Measurements from ENCODE around the gene NPAS3. TPM values are rescaled to one million over a fixed set of nuclear protein-coding genes. Genes with fewer than 3 reads are reported as not detected.

NPAS3 gene
- polyA plus RNA-seq, 4 donors = 0.30 to 0.81 (median 0.62) TPM; not detected in 1

DNA sequence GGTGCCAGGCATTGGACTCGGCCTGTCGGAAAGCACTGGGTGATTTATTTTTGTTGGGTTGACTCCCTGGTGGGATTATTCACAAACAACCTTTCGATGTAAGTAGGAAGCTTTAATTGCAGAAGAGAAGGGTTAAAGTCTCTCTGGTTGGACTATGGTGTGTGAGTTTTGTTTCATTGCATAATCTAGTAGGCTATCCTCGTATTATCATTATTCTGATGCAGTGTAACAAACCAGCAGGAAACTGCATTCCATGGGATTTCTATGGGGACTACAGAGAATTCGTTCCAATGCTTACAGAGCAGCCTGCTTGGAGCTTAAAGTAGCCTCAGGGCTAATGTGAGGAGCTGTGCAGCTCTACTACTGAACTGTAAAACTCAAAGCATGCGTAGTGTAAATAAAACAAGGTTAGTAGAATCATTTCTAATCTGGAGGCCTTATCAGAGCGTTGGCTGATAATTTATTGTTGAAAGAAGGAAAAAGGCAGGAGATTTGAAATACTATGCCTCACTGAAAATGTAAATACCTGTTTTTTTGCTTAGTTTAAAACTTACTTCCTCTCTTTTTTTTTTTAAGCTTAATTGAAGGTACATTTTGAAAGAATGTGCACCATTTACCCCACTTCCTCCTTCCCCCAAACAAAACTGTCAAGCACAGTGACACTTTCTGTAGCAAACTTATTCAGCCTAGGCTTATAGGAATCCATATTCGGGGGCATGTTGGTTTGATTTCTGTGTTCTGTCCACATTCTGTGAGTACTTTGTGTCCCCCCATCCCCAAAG is 226.7 kb downstream of the NPAS3 start:
- Histone ChIP-seq H3K9me3 (ENCODE audit: control insufficient read depth in 2 of 2, insufficient read depth in 1 of 2, low read depth in 1 of 2, low read length in 1 of 2) (no peaks in the 10 kb centered on the region), H3K27ac (ENCODE audit: low read depth in 1 of 3, low read length in 2 of 3) (no peak overlapping the region), H3K4me1 (ENCODE audit: control insufficient read depth in 3 of 3, insufficient read depth in 2 of 3, low read depth in 1 of 3, low read length in 2 of 3) (no peaks in the 10 kb centered on the region), H3K4me3 (ENCODE audit: low read depth in 1 of 3, low read length in 3 of 3) (no peak overlapping the region), H3K27me3 (ENCODE audit: control insufficient read depth in 3 of 3, insufficient read depth in 3 of 3, low read length in 3 of 3) (no peaks in the 10 kb centered on the region), H3K36me3 (ENCODE audit: control insufficient read depth in 3 of 3, insufficient read depth in 2 of 3, low read depth in 1 of 3, low read length in 3 of 3) (no peaks in the 10 kb centered on the region)
- FAIRE-seq (no peak), DNase-seq (peak; percentile 0 to 1)
- WGBS, 3 donors = 37 to 63% (median 48%) methylated on average over 8 of the region's 8 CpGs

GRCh38 chr14:33165926-33166289 is 227.2 kb downstream of the NPAS3 start:
- no peaks in the 10 kb centered on the region for H3K9me3 ChIP-seq (ENCODE audit: control insufficient read depth in 2 of 2, insufficient read depth in 1 of 2, low read depth in 1 of 2, low read length in 1 of 2)
- no peaks in the 10 kb centered on the region for H3K36me3 ChIP-seq (ENCODE audit: control insufficient read depth in 3 of 3, insufficient read depth in 2 of 3, low read depth in 1 of 3, low read length in 3 of 3)
- H3K4me1 ChIP-seq (ENCODE audit: control insufficient read depth in 3 of 3, insufficient read depth in 2 of 3, low read depth in 1 of 3, low read length in 2 of 3) = no peaks in the 10 kb centered on the region
- 83 to 88% (median 87%) methylated on average over 5 of the region's 5 CpGs for WGBS, 3 donors
- DNase-seq (no peak), FAIRE-seq (no peak)
- no peaks in the 10 kb centered on the region for H3K27me3 ChIP-seq (ENCODE audit: control insufficient read depth in 3 of 3, insufficient read depth in 3 of 3, low read length in 3 of 3)
- H3K4me3 ChIP-seq (ENCODE audit: low read depth in 1 of 3, low read length in 3 of 3) = no peak overlapping the region
- H3K27ac ChIP-seq (ENCODE audit: low read depth in 1 of 3, low read length in 2 of 3) = no peak overlapping the region

GRCh38 chr14:33175951-33176350 is 237.3 kb downstream of the NPAS3 start:
- DNase-seq = no peak
- Histone ChIP-seq H3K4me1 (ENCODE audit: control insufficient read depth in 3 of 3, insufficient read depth in 2 of 3, low read depth in 1 of 3, low read length in 2 of 3) (no peaks in the 10 kb centered on the region), H3K4me3 (ENCODE audit: low read depth in 1 of 3, low read length in 3 of 3) (no peak overlapping the region), H3K27ac (ENCODE audit: low read depth in 1 of 3, low read length in 2 of 3) (no peak overlapping the region), H3K9me3 (ENCODE audit: control insufficient read depth in 2 of 2, insufficient read depth in 1 of 2, low read depth in 1 of 2, low read length in 1 of 2) (no peaks in the 10 kb centered on the region), H3K36me3 (ENCODE audit: control insufficient read depth in 3 of 3, insufficient read depth in 2 of 3, low read depth in 1 of 3, low read length in 3 of 3) (no peaks in the 10 kb centered on the region), H3K27me3 (ENCODE audit: control insufficient read depth in 3 of 3, insufficient read depth in 3 of 3, low read length in 3 of 3) (no peaks in the 10 kb centered on the region)
- FAIRE-seq = no peak

GRCh38 chr14:33184587-33184986 is 245.9 kb downstream of the NPAS3 start:
- H3K4me3 ChIP-seq (ENCODE audit: low read depth in 1 of 3, low read length in 3 of 3) = no peak overlapping the region
- H3K27me3 ChIP-seq (ENCODE audit: control insufficient read depth in 3 of 3, insufficient read depth in 3 of 3, low read length in 3 of 3) = no peaks in the 10 kb centered on the region
- WGBS, 3 donors = 36 to 61% (median 53%) methylated on average over 2 of the region's 2 CpGs
- FAIRE-seq = no peak
- no peaks in the 10 kb centered on the region for H3K36me3 ChIP-seq (ENCODE audit: control insufficient read depth in 3 of 3, insufficient read depth in 2 of 3, low read depth in 1 of 3, low read length in 3 of 3)
- H3K9me3 ChIP-seq (ENCODE audit: control insufficient read depth in 2 of 2, insufficient read depth in 1 of 2, low read depth in 1 of 2, low read length in 1 of 2) = no peaks in the 10 kb centered on the region
- H3K4me1 ChIP-seq (ENCODE audit: control insufficient read depth in 3 of 3, insufficient read depth in 2 of 3, low read depth in 1 of 3, low read length in 2 of 3) = no peaks in the 10 kb centered on the region
- DNase-seq = peak in 1 of 2 donors; percentile 5
- no peak overlapping the region for H3K27ac ChIP-seq (ENCODE audit: low read depth in 1 of 3, low read length in 2 of 3)

GRCh38 chr14:33186656-33187055 is 248.0 kb downstream of the NPAS3 start:
- H3K4me1 ChIP-seq (ENCODE audit: control insufficient read depth in 3 of 3, insufficient read depth in 2 of 3, low read depth in 1 of 3, low read length in 2 of 3) = no peaks in the 10 kb centered on the region
- H3K27me3 ChIP-seq (ENCODE audit: control insufficient read depth in 3 of 3, insufficient read depth in 3 of 3, low read length in 3 of 3) = no peaks in the 10 kb centered on the region
- H3K36me3 ChIP-seq (ENCODE audit: control insufficient read depth in 3 of 3, insufficient read depth in 2 of 3, low read depth in 1 of 3, low read length in 3 of 3) = no peaks in the 10 kb centered on the region
- DNase-seq = no peak
- FAIRE-seq = no peak
- no peak overlapping the region for H3K4me3 ChIP-seq (ENCODE audit: low read depth in 1 of 3, low read length in 3 of 3)
- no peaks in the 10 kb centered on the region for H3K9me3 ChIP-seq (ENCODE audit: control insufficient read depth in 2 of 2, insufficient read depth in 1 of 2, low read depth in 1 of 2, low read length in 1 of 2)
- no peak overlapping the region for H3K27ac ChIP-seq (ENCODE audit: low read depth in 1 of 3, low read length in 2 of 3)

GRCh38 chr14:33188880-33189279 is 250.2 kb downstream of the NPAS3 start:
- Histone ChIP-seq H3K4me3 (ENCODE audit: low read depth in 1 of 3, low read length in 3 of 3) (no peak overlapping the region), H3K4me1 (ENCODE audit: control insufficient read depth in 3 of 3, insufficient read depth in 2 of 3, low read depth in 1 of 3, low read length in 2 of 3) (no peaks in the 10 kb centered on the region), H3K9me3 (ENCODE audit: control insufficient read depth in 2 of 2, insufficient read depth in 1 of 2, low read depth in 1 of 2, low read length in 1 of 2) (no peaks in the 10 kb centered on the region), H3K27me3 (ENCODE audit: control insufficient read depth in 3 of 3, insufficient read depth in 3 of 3, low read length in 3 of 3) (no peaks in the 10 kb centered on the region), H3K36me3 (ENCODE audit: control insufficient read depth in 3 of 3, insufficient read depth in 2 of 3, low read depth in 1 of 3, low read length in 3 of 3) (no peaks in the 10 kb centered on the region), H3K27ac (ENCODE audit: low read depth in 1 of 3, low read length in 2 of 3) (no peak overlapping the region)
- DNase-seq = no peak
- WGBS, 3 donors = 76 to 90% (median 82%) methylated on average over 2 of the region's 2 CpGs
- FAIRE-seq = no peak

DNA sequence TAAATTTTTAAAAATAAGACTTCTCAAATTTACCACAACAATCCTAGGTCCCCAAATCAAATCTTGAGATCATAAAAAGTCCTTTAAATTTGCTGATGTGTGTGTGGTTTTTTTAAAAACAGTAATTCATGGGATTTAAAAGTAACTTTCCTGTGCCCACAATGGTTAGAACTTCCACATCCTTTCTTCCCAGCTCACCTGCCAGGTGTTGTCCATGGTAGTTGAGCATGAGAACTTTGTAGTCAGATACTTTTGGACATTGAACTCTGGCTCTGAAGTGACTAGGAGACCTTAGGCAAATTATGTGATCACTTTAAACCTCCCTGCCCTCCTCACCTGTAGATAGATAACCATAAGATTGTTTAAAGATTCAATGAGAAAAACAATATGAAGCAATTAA is 253.2 kb downstream of the NPAS3 start:
- no peaks in the 10 kb centered on the region for H3K9me3 ChIP-seq (ENCODE audit: control insufficient read depth in 2 of 2, insufficient read depth in 1 of 2, low read depth in 1 of 2, low read length in 1 of 2)
- no peaks in the 10 kb centered on the region for H3K36me3 ChIP-seq (ENCODE audit: control insufficient read depth in 3 of 3, insufficient read depth in 2 of 3, low read depth in 1 of 3, low read length in 3 of 3)
- DNase-seq (no peak), FAIRE-seq (no peak)
- H3K4me3 ChIP-seq (ENCODE audit: low read depth in 1 of 3, low read length in 3 of 3) = no peak overlapping the region
- no peaks in the 10 kb centered on the region for H3K4me1 ChIP-seq (ENCODE audit: control insufficient read depth in 3 of 3, insufficient read depth in 2 of 3, low read depth in 1 of 3, low read length in 2 of 3)
- H3K27me3 ChIP-seq (ENCODE audit: control insufficient read depth in 3 of 3, insufficient read depth in 3 of 3, low read length in 3 of 3) = no peaks in the 10 kb centered on the region
- H3K27ac ChIP-seq (ENCODE audit: low read depth in 1 of 3, low read length in 2 of 3) = no peak overlapping the region

- 87 to 96% (median 95%) methylated on average over 4 of the region's 4 CpGs for WGBS, 3 donors
- Histone ChIP-seq H3K27me3 (ENCODE audit: control insufficient read depth in 3 of 3, insufficient read depth in 3 of 3, low read length in 3 of 3) (no peaks in the 10 kb centered on the region), H3K27ac (ENCODE audit: low read depth in 1 of 3, low read length in 2 of 3) (no peak overlapping the region), H3K9me3 (ENCODE audit: control insufficient read depth in 2 of 2, insufficient read depth in 1 of 2, low read depth in 1 of 2, low read length in 1 of 2) (peaks cover 0 to 3% of the 10 kb centered on the region in 2 donors), H3K4me1 (ENCODE audit: control insufficient read depth in 3 of 3, insufficient read depth in 2 of 3, low read depth in 1 of 3, low read length in 2 of 3) (no peaks in the 10 kb centered on the region), H3K36me3 (ENCODE audit: control insufficient read depth in 3 of 3, insufficient read depth in 2 of 3, low read depth in 1 of 3, low read length in 3 of 3) (no peaks in the 10 kb centered on the region), H3K4me3 (ENCODE audit: low read depth in 1 of 3, low read length in 3 of 3) (no peak overlapping the region)
- FAIRE-seq = no peak
- no peak for DNase-seq
These were observed 255.9 kb downstream of the NPAS3 start for GRCh38 chr14:33194551-33194950.

GRCh38 chr14:33198684-33199083 is 260.0 kb downstream of the NPAS3 start:
- no peak for FAIRE-seq
- 93 to 97% (median 96%) methylated on average over 24 to 25 of the region's 25 CpGs for WGBS, 3 donors

More at GRCh38 chr14:33198684-33199083, 260.0 kb downstream of the NPAS3 start:
- Histone ChIP-seq H3K9me3 (ENCODE audit: control insufficient read depth in 2 of 2, insufficient read depth in 1 of 2, low read depth in 1 of 2, low read length in 1 of 2) (peaks cover 0 to 3% of the 10 kb centered on the region in 2 donors), H3K27ac (ENCODE audit: low read depth in 1 of 3, low read length in 2 of 3) (no peak overlapping the region), H3K4me1 (ENCODE audit: control insufficient read depth in 3 of 3, insufficient read depth in 2 of 3, low read depth in 1 of 3, low read length in 2 of 3) (no peaks in the 10 kb centered on the region), H3K36me3 (ENCODE audit: control insufficient read depth in 3 of 3, insufficient read depth in 2 of 3, low read depth in 1 of 3, low read length in 3 of 3) (no peaks in the 10 kb centered on the region), H3K27me3 (ENCODE audit: control insufficient read depth in 3 of 3, insufficient read depth in 3 of 3, low read length in 3 of 3) (no peaks in the 10 kb centered on the region), H3K4me3 (ENCODE audit: low read depth in 1 of 3, low read length in 3 of 3) (no peak overlapping the region)
- DNase-seq = no peak
